ENCODE data around the gene CPN1.

The CPN1 gene

DNA sequence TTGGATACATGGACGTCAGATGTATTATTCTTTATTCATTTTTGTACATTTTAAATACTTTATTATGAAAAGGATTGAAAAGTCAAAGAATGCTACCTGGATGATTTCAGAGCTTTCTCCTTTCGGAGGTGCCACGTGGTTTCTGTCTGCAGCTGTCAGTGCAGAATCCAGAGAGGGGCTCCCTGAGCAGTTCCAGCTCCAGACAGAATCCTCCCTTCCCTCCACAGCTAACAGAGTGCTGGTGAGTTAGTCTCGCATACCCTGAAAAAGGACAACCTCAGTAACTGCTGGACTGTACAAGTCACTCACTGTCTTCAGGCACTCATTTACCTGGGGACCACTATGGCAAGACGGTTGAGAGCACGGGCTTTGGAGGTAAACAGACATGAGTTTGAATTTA lies 82.8 kb downstream of the CPN1 start:
- H3K4me3 ChIP-seq (ENCODE audit: low read depth, low read length) = no peak overlapping the region
- DNase-seq = no peak
- H3K9me3 ChIP-seq = no peaks in the 10 kb centered on the region
- H3K27me3 ChIP-seq = no peaks in the 10 kb centered on the region
- no peak for TF ChIP-seq CTCF (IDR thresholded peaks at IDR 0.05; ENCODE audit: low read depth, low read length)
- no peaks in the 10 kb centered on the region for H3K36me3 ChIP-seq
- no peaks in the 10 kb centered on the region for H3K4me1 ChIP-seq

DNA sequence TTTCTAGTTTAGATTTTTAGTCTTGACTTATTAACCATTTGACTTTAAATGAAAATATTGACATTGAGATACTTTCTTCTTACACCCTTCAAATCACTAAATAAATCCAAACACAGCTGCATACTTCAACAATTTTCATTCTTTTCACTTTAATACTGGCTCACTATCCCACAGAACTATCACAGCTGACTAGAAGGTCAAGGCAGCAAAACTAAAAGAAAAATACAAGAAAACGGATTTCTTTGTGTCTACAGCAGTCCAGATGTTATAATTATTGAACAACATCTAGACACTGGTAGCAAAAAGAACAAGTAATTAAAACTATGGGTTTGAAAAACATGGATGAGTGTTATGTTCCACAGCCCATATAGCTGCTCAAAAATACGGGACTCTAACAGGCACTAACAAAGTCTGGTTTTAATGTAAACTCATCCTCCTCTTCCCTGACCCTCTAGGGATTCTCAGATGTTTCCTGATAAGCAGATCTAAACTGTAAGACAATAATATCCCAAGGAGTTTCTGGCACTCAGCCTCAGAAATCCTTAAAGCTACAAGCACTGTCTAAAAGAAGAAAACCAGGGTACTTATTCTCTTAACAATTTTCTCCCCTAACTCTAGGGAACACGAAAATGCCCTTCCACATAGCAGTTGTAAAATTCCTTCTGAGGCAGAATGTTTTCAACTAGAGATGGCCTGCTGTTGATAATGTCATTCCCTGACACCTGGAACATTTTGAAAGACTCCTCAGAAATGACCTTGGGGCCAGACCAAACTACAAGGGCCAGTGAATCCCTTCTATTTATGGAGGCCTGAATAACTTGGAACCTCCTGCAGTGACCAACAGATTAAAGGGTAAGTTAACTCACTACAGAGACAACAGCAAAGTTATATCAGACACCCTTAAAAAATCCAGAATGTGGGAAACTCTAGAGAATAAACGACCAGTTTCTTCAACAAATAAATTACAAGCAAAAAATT lies 84.7 kb downstream of the CPN1 start:
- Histone ChIP-seq H3K36me3 (no peaks in the 10 kb centered on the region), H3K27me3 (no peaks in the 10 kb centered on the region), H3K4me3 (ENCODE audit: low read depth, low read length) (no peak overlapping the region), H3K9me3 (no peaks in the 10 kb centered on the region), H3K4me1 (no peaks in the 10 kb centered on the region)
- no peak for DNase-seq
- TF ChIP-seq CTCF (IDR thresholded peaks at IDR 0.05; ENCODE audit: low read depth, low read length) = no peak

DNA sequence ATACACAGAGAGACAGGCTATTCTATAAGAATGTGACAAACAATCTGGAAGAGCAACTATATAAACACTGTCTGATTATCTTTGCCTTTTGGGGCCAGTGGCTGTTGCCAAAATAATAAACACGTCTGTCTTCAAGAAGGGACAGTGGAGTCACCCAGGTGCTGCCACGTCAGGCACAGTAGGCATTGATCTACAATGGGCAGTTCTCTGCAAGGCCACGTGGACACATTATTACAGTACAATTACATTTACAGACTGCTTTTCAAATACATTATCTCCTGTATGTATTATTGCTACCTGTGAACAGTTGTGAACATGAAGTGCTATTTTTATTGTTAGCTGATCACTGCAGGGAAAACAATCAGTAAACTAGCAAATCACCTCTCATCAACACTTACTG lies 86.0 kb downstream of the CPN1 start:
- Histone ChIP-seq H3K36me3 (no peaks in the 10 kb centered on the region), H3K4me1 (no peaks in the 10 kb centered on the region), H3K4me3 (ENCODE audit: low read depth, low read length) (no peak overlapping the region), H3K9me3 (no peaks in the 10 kb centered on the region), H3K27me3 (no peaks in the 10 kb centered on the region)
- no peak for TF ChIP-seq CTCF (IDR thresholded peaks at IDR 0.05; ENCODE audit: low read depth, low read length)
- no peak for DNase-seq

DNA sequence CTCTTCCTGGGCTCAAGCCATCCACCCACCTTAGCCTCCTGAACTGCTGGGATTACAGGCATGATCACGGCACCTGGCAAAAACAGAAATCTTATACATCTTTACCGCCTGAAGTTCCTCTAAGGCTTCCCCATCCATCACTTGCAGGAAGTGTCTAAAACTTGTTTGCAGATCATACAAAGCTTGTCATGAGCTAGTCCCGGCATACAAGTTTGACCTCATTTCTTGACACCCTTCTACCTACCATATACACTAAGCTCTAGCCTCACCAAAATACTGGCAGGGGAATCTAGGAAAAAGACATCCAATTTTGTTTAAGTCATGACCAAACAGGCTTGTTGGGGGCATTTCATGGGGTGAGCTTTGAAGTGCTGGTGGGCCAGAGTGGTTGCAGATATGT lies 86.4 kb downstream of the CPN1 start:
- Histone ChIP-seq H3K4me3 (ENCODE audit: low read depth, low read length) (no peak overlapping the region), H3K4me1 (no peaks in the 10 kb centered on the region), H3K9me3 (no peaks in the 10 kb centered on the region), H3K27me3 (no peaks in the 10 kb centered on the region), H3K36me3 (no peaks in the 10 kb centered on the region)
- TF ChIP-seq CTCF (IDR thresholded peaks at IDR 0.05; ENCODE audit: low read depth, low read length) = no peak
- DNase-seq = no peak

- Histone ChIP-seq H3K27me3 (no peaks in the 10 kb centered on the region), H3K36me3 (no peaks in the 10 kb centered on the region), H3K9me3 (no peaks in the 10 kb centered on the region), H3K4me3 (ENCODE audit: low read depth, low read length) (no peak overlapping the region), H3K4me1 (no peaks in the 10 kb centered on the region)
- DNase-seq = no peak
- no peak for TF ChIP-seq CTCF (IDR thresholded peaks at IDR 0.05; ENCODE audit: low read depth, low read length)
Measured at GRCh38 chr10:99994801-99995200, 86.9 kb downstream of the CPN1 start.
